MCF 10A (cell line): ENCODE results near the gene DNAH9. TPM values are rescaled to one million over a fixed set of nuclear protein-coding genes. Genes with fewer than 3 reads are reported as not detected.

Experiments
- BruUV-seq: library from RNA; stranded (reverse); fragments of 400-500 nt; replicated peaks from 2 replicates; lab custom pipeline; 2021; lab: Mats Ljungman, UMichigan
- CTCF ChIA-PET: fragments of 300-600 bp; sonication (Branson Sonifier 250); formaldehyde crosslinking; extraction: SDS; loops from one replicate; lab custom pipeline; 2021; ENCODE audit warnings: antibody characterized with exemption, inconsistent platforms; lab: Yijun Ruan, JAX
- POLR2A ChIA-PET: fragments of 300-600, 350-650 bp; sonication (Branson Sonifier 250); formaldehyde crosslinking; extraction: SDS; loops from one replicate; lab custom pipeline; 2020; ENCODE audit warnings: antibody characterized with exemption, inconsistent platforms; lab: Yijun Ruan, JAX
- DNase-seq: peaks from one replicate; pipeline ENCODE4 v3.0.0-alpha.2; 2018; ENCODE audit not compliant: unreplicated experiment
- H3K27ac Mint-ChIP-seq: one replicate; pipeline ENCODE4 v1.8.0; 2022; ENCODE audit warnings: mild to moderate bottlenecking, low read depth, mixed read lengths; ENCODE audit not compliant: unreplicated experiment
- H3K27me3 Mint-ChIP-seq: one replicate; pipeline ENCODE4 v1.8.0; 2022; ENCODE audit warnings: mixed read lengths; ENCODE audit not compliant: insufficient read depth, unreplicated experiment
- H3K36me3 Mint-ChIP-seq: one replicate; pipeline ENCODE4 v1.8.0; 2022; ENCODE audit warnings: mild to moderate bottlenecking, moderate library complexity, mixed read lengths; ENCODE audit not compliant: insufficient read depth, unreplicated experiment
- H3K4me1 Mint-ChIP-seq: one replicate; pipeline ENCODE4 v1.8.0; 2022; ENCODE audit warnings: mixed read lengths; ENCODE audit not compliant: insufficient read depth, unreplicated experiment
- H3K4me3 Mint-ChIP-seq: one replicate; pipeline ENCODE4 v1.8.0; 2022; ENCODE audit warnings: mild to moderate bottlenecking, moderate library complexity, mixed read lengths; ENCODE audit not compliant: unreplicated experiment
- H3K9me3 Mint-ChIP-seq: one replicate; pipeline ENCODE4 v1.8.0; 2022; ENCODE audit warnings: mixed read lengths; ENCODE audit not compliant: unreplicated experiment
- intact Hi-C: fragments of 100-400 bp; cut with micrococcal nuclease; formaldehyde crosslinking; loops from 2 replicates; pipeline ENCODE4 v1.14.1; 2022
- total RNA-seq: library from RNA; stranded (reverse); gene quantifications from 2 replicates; pipeline ENCODE4 v1.2.3, GENCODE V29; 2022
- TF ChIP-seq, protein P1 (sequence below): fragments of 200-600 bp; IDR thresholded peaks from one replicate; pipeline ENCODE4 v1.8.0; 2022; ENCODE audit warnings: antibody characterized with exemption, mild to moderate bottlenecking; ENCODE audit not compliant: unreplicated experiment

The DNAH9 gene
- total RNA-seq, 1 experiment from 2014 or later: 0.44 TPM

DNA sequence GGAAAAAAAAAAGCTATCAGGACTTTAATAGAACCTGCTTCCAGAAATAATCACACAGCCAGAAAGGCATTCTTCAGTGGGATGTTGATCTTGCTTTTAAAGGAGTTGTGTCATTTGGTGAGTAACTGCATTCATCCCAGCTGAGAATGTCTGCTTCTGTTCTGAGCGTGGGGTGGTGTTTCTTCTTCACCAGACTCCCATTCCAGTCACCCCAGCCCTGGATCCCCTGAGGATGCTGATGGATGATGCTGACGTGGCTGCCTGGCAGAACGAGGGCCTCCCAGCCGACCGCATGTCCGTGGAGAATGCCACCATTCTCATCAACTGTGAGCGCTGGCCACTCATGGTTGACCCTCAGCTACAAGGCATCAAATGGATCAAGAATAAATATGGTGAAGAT lies 276.5 kb downstream of the DNAH9 start:
- Mint-ChIP-seq H3K4me3 (no peak overlapping the region), H3K36me3 (no peaks in the 10 kb centered on the region), H3K27ac (no peak overlapping the region), H3K4me1 (no peaks in the 10 kb centered on the region), H3K9me3 (peaks cover 10% of the 10 kb centered on the region), H3K27me3 (no peaks in the 10 kb centered on the region)
- CTCF ChIA-PET: interaction anchor here (0.6 to 0.7 kb wide), 2 partner anchors 49 to 122 kb away, joined by 3 to 4 read pairs; no protein-coding TSS in a partner anchor
- TF ChIP-seq, protein P1, sequence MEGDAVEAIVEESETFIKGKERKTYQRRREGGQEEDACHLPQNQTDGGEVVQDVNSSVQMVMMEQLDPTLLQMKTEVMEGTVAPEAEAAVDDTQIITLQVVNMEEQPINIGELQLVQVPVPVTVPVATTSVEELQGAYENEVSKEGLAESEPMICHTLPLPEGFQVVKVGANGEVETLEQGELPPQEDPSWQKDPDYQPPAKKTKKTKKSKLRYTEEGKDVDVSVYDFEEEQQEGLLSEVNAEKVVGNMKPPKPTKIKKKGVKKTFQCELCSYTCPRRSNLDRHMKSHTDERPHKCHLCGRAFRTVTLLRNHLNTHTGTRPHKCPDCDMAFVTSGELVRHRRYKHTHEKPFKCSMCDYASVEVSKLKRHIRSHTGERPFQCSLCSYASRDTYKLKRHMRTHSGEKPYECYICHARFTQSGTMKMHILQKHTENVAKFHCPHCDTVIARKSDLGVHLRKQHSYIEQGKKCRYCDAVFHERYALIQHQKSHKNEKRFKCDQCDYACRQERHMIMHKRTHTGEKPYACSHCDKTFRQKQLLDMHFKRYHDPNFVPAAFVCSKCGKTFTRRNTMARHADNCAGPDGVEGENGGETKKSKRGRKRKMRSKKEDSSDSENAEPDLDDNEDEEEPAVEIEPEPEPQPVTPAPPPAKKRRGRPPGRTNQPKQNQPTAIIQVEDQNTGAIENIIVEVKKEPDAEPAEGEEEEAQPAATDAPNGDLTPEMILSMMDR: no peak
- no TSS peak for BruUV-seq
- POLR2A ChIA-PET: no interaction called here
- intact Hi-C loops: no loop called here
- DNase-seq: no peak

DNA sequence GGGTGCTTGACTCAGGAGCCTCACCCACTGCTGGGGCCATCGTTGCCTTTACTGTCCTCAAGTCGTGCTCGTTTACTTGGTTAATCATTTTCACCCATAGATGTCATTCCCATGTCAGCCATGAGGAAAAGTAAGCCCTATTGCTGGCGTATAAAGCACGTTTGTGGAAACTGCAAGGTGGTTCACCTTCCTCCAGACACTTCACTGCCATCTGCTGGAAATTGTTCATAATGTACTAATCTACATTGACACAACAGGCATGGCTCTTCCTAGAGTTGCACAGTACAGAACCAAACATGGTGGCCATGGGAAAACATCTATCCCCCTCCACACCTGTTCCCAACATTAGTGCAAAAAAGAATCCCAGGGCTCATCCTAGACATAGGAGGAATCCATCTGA lies 282.4 kb downstream of the DNAH9 start:
- Mint-ChIP-seq H3K4me3 (no peak overlapping the region), H3K36me3 (no peaks in the 10 kb centered on the region)
- DNase-seq: peak; percentile 5

DNA sequence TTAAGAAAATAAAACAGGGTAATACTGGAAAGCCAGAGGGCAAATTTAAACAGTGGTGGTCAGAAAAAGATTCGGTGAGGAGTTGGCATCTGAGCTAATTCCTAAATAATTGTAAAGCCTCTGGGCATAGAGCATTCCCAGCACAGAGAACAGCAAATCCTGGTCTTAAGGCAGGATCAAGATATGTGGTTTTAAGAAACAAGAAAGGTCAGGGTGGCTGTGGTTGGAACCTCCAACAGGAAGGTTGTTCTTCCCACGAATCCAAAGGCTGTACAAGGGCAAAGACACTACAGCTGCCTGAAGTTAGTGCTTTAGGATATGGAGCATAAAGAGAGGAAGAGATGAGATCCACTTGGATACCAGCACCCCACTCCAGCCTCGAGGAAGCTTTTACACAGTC lies 284.4 kb downstream of the DNAH9 start:
- no peaks in the 10 kb centered on the region for H3K9me3 Mint-ChIP-seq
- BruUV-seq: no TSS peak
- POLR2A ChIA-PET: interaction anchor here (1.2 kb wide), 1 partner anchor 66 kb away, joined by 3 read pairs; no protein-coding TSS in a partner anchor
- H3K27ac Mint-ChIP-seq: no peak overlapping the region
- TF ChIP-seq, protein P1: no peak
- intact Hi-C loops: no loop called here
- DNase-seq: no peak
- no peak overlapping the region for H3K4me3 Mint-ChIP-seq
- no peaks in the 10 kb centered on the region for H3K36me3 Mint-ChIP-seq
- CTCF ChIA-PET: interaction anchor here (0.7 to 2.5 kb wide), 4 partner anchors 29 to 1008 kb away, joined by 3 to 8 read pairs (median 4); no protein-coding TSS in a partner anchor
- no peaks in the 10 kb centered on the region for H3K27me3 Mint-ChIP-seq
- H3K4me1 Mint-ChIP-seq: no peaks in the 10 kb centered on the region

More for the DNA sequence above, 282.4 kb downstream of the DNAH9 start:
- Mint-ChIP-seq H3K4me1 (no peaks in the 10 kb centered on the region), H3K27ac (no peak overlapping the region), H3K27me3 (no peaks in the 10 kb centered on the region), H3K9me3 (no peaks in the 10 kb centered on the region)
- ChIA-PET CTCF (interaction anchor here (0.7 to 2.5 kb wide), 13 partner anchors 12 to 1006 kb away, joined by 3 to 8 read pairs (median 3); no protein-coding TSS in a partner anchor), POLR2A (no interaction called here)
- no TSS peak for BruUV-seq
- intact Hi-C loops: loop anchor here (1.0 kb wide), 4 partner anchors 107 to 1004 kb away; no protein-coding TSS in a partner anchor
- TF ChIP-seq, protein P1: peak; percentile 59

DNA sequence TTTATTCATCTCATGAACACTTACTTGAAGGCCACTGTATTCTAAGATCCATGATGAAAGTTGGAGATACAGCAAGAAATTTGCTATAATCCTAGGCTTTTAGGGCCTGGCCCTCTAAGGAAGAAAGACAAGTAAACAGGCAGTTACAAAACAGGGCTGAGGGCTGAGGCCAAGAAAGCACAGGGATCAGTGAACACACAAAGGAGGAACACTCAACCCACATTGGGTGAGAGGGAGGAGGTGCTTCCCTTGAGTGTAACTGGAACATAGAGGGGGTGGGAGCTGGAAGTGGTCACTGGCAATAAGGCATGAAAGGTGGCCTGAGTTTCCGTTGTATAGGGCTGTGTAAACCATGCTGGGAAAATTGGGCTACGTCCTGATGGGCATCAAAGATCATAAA lies 286.8 kb downstream of the DNAH9 start:
- H3K4me1 Mint-ChIP-seq: no peaks in the 10 kb centered on the region
- no peak overlapping the region for H3K4me3 Mint-ChIP-seq
- H3K27me3 Mint-ChIP-seq: no peaks in the 10 kb centered on the region
- no TSS peak for BruUV-seq
- H3K36me3 Mint-ChIP-seq: no peaks in the 10 kb centered on the region
- TF ChIP-seq, protein P1: no peak
- no peak overlapping the region for H3K27ac Mint-ChIP-seq
- ChIA-PET POLR2A (interaction anchor here (0.6 kb wide), 1 partner anchor 70 kb away, joined by 3 read pairs; no protein-coding TSS in a partner anchor), CTCF (interaction anchor here (1.4 kb wide), 1 partner anchor 12 kb away, joined by 3 read pairs; no protein-coding TSS in a partner anchor)
- H3K9me3 Mint-ChIP-seq: no peaks in the 10 kb centered on the region
- DNase-seq: no peak
- intact Hi-C loops: no loop called here
